ENCODE measurements around the gene ABLIM3.

ABLIM3 gene

GRCh38 chr5:149195337-149195887 lies 54.1 kb downstream of the ABLIM3 start:
- TF ChIP-seq CTCF (IDR thresholded peaks at IDR 0.05; ENCODE audit: low read depth, low read length) = no peak
- DNase-seq (ENCODE audit: extremely low read depth, low read depth) = no peak

DNA sequence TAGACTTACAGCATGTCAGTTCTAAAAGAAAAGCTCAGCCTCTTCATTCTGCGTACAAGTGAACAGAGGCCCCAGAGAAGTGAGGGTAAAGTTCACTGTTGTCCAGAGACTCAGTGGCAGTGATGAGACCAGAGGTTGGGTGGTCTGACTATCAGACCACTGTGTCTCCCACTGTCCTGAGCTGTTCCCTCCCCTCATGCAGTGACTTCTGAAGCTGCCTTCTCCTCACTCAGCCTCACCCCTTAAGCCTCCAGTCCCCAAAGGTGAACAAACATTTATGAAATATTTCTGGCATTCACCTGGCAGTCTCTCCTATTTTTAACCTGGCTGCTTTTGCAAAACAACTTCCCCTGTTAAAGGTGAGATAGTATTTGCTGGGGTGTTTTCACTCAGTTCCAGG lies 54.7 kb downstream of the ABLIM3 start:
- TF ChIP-seq CTCF (IDR thresholded peaks at IDR 0.05; ENCODE audit: low read depth, low read length) = no peak
- DNase-seq (ENCODE audit: extremely low read depth, low read depth) = no peak

DNA sequence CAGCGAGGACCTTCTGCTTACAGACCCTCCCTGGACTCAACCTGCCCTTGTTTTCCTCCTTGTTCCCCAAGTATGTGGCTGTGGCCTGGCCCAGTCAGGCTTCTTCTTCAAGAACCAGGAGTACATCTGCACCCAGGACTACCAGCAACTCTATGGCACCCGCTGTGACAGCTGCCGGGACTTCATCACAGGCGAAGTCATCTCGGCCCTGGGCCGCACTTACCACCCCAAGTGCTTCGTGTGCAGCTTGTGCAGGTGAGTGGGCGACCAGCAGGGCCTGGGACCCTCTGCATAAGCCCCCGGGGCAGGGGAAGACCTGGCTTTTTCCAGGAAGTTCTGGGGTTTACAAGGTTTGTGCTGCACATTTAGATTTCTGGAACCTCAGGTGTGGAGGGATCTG lies 56.9 kb downstream of the ABLIM3 start:
- TF ChIP-seq CTCF (IDR thresholded peaks at IDR 0.05; ENCODE audit: low read depth, low read length) = no peak
- DNase-seq (ENCODE audit: extremely low read depth, low read depth) = no peak

- TF ChIP-seq CTCF (IDR thresholded peaks at IDR 0.05; ENCODE audit: low read depth, low read length) = no peak
- DNase-seq (ENCODE audit: extremely low read depth, low read depth) = no peak
These were observed 59.1 kb downstream of the ABLIM3 start for GRCh38 chr5:149200355-149200754.

GRCh38 chr5:149201121-149201637 lies 59.9 kb downstream of the ABLIM3 start:
- no peak for DNase-seq (ENCODE audit: extremely low read depth, low read depth)
- no peak for TF ChIP-seq CTCF (IDR thresholded peaks at IDR 0.05; ENCODE audit: low read depth, low read length)

- DNase-seq (ENCODE audit: extremely low read depth, low read depth) = no peak
- TF ChIP-seq CTCF (IDR thresholded peaks at IDR 0.05; ENCODE audit: low read depth, low read length) = no peak
These were observed 61.7 kb downstream of the ABLIM3 start for GRCh38 chr5:149202910-149203451.

GRCh38 chr5:149203921-149204441 lies 62.7 kb downstream of the ABLIM3 start:
- TF ChIP-seq CTCF (IDR thresholded peaks at IDR 0.05; ENCODE audit: low read depth, low read length) = no peak

More at GRCh38 chr5:149203921-149204441, 62.7 kb downstream of the ABLIM3 start:
- no peak for DNase-seq (ENCODE audit: extremely low read depth, low read depth)
